GM23338 (cell line): Measurements from ENCODE around the gene GRIK4.

Experiments
- CTCF ChIP-seq, 2 experiments: fragments of 200-600 bp in 1 of 2; sonication (generic) in 1 of 2; conservative IDR thresholded peaks; 2 replicates each; pipeline versions ENCODE4 v1.5.1 to v1.6.1; 2016 to 2017; ENCODE audit warnings: antibody characterized with exemption in 2 of 2, low read depth in 2 of 2, mild to moderate bottlenecking in 2 of 2, moderate library complexity in 1 of 2
- EZH2 ChIP-seq: fragments of 200-600 bp; sonication (generic); IDR thresholded peaks from one replicate; pipeline ENCODE4 v1.8.0; 2017; ENCODE audit warnings: antibody characterized with exemption, mild to moderate bottlenecking, low read depth; ENCODE audit not compliant: unreplicated experiment
- EZH2phosphoT487 ChIP-seq: fragments of 200-600 bp; sonication (generic); IDR thresholded peaks from one replicate; pipeline ENCODE4 v1.8.1; 2018; ENCODE audit warnings: antibody characterized with exemption; ENCODE audit not compliant: unreplicated experiment
- POLR2AphosphoS5 ChIP-seq: IDR thresholded peaks from 2 replicates; pipeline ENCODE4 v1.6.1; 2016; ENCODE audit warnings: antibody characterized with exemption, low read depth

GRCh38 chr11:120577041-120577440 is 65.5 kb downstream of the GRIK4 start:
- TF ChIP-seq CTCF (conservative IDR thresholded peaks at IDR 0.05; ENCODE audit: low read depth in 2 of 2) (no peak), EZH2 (no peak), POLR2AphosphoS5 (no peak), EZH2phosphoT487 (no peak)
